ENCODE measurements around the gene SYTL2.

DNA sequence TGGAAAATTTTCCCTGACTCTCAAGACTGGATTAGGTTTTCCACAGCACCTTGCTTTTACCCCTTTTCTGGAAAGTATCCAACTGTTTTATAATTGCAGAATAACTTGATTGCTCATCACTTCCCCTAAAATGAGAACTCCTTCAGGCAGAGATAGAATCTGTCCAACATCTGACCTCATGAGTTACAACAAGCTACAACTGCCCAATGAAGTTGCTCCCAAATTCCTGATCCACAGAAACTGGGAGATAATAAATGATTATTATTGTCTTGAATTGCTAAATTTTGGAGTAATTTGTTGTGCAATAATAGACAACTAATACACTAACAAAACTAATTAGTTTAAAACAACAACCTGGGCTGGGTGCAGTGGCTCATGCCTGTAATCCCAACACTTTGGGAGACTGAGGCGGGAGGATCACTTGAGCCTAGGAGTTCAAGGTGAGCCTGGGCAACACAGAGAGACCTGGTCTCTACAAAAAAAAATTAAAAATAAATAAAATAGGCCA is 34.2 kb upstream of the SYTL2 start:
- TF ChIP-seq CTCF (conservative IDR thresholded peaks at IDR 0.05; ENCODE audit: low read length) (no peak), EZH2phosphoT487 (IDR thresholded peaks at IDR 0.05; ENCODE audit: borderline replicate concordance) (no peak)
